ENCODE data around the gene PLEKHO2. TPM values are rescaled to one million over a fixed set of nuclear protein-coding genes. Genes with fewer than 3 reads are reported as not detected.

Gene PLEKHO2
- total and polyA plus RNA-seq, 2 donors (not counting 3 experiments of a cell fraction or from before 2014, with no cell fraction given): 21.9 to 24.9 TPM

DNA sequence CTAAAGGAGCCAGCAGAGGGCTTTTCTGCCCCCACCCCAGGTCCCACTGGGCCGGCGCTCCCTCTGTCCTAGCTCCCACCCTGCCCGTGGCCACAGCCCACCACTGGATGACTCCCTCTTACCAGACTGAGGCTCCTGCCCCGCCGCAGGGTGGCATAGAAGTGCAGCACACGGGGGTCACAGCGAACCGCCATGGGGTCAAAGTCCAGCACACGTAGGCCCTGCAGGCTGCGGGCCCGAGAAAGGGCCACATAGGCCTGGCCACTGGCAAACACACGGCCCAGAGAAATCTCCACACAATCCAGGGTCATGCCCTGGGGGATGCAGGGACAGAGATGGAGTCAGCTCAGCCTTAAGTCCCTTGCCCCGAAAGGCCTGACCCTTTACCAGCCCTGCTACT lies 25.3 kb upstream of the PLEKHO2 start:
- dilution Hi-C loops (cut with MboI; ENCODE audit: extremely low pct_ligation_motif_present, low sequenced_read_pairs): no loop called here
- intact Hi-C loops (cut with micrococcal nuclease): no loop called here
- no peaks in the 10 kb centered on the region for H3K79me2 ChIP-seq (ENCODE audit: control insufficient read depth, insufficient read depth, low read length)

GRCh38 chr15:64824929-64825430 lies 16.7 kb upstream of the PLEKHO2 start:
- Histone ChIP-seq H3K36me3 (ENCODE audit: control insufficient read depth in 2 of 2, extremely low read depth in 1 of 2, insufficient read depth in 2 of 2, low read length in 2 of 2) (no peaks in the 10 kb centered on the region), H3K79me2 (ENCODE audit: control insufficient read depth, insufficient read depth, low read length) (peaks cover 10% of the 10 kb centered on the region), H3K27me3 (ENCODE audit: control insufficient read depth in 2 of 2, insufficient read depth in 2 of 2, low read length in 2 of 2) (no peaks in the 10 kb centered on the region), H3K4me2 (ENCODE audit: insufficient read depth, low read length) (peak overlapping the region; percentile 98), H2AFZ (ENCODE audit: low read depth, low read length) (peak overlapping the region; percentile 56), H3K9ac (replicated peaks; ENCODE audit: extremely low read depth, insufficient read depth, low read length) (peak overlapping the region; percentile 7), H3K9me1 (replicated peaks; ENCODE audit: control insufficient read depth, extremely low read depth, insufficient read depth, low read length) (no peaks in the 10 kb centered on the region), H3K27ac (ENCODE audit: insufficient read depth, low read depth, low read length) (no peak overlapping the region), H3K9me3 (replicated peaks; ENCODE audit: control insufficient read depth, insufficient read depth, low read length) (no peaks in the 10 kb centered on the region), H3K4me1 (ENCODE audit: control insufficient read depth, extremely low read depth, insufficient read depth, low read length) (peaks cover 15% of the 10 kb centered on the region), H3K4me3 (replicated peaks in 1 of 3; ENCODE audit: insufficient read depth in 1 of 3, low read depth in 1 of 3, low read length in 3 of 3) (peak overlapping the region; percentile 39 to 73 (median 44)), H4K20me1 (replicated peaks; ENCODE audit: control insufficient read depth, extremely low read depth, insufficient read depth, low read length) (no peaks in the 10 kb centered on the region)
- intact Hi-C loops (cut with micrococcal nuclease) (loop anchor here (1.0 kb wide), 1 partner anchor 16 kb away; the partner anchor contains the start of gene PLEKHO2), dilution Hi-C loops (cut with MboI; ENCODE audit: extremely low pct_ligation_motif_present, low sequenced_read_pairs) (no loop called here)
- DNase-seq (ENCODE audit: low read depth, low spot score) (no peak), FAIRE-seq (no peak)
- ChIA-PET CTCF (interaction anchor here (0.9 to 2.0 kb wide), 5 partner anchors 11 to 97 kb away, joined by 3 to 9 read pairs (median 4); no protein-coding TSS in a partner anchor), POLR2A (interaction anchor here (0.7 to 1.1 kb wide), 4 partner anchors 10 to 90 kb away, joined by 3 to 8 read pairs (median 4); no protein-coding TSS in a partner anchor)
- BruUV-seq (replicated peaks): TSS peak; percentile 50
- TF ChIP-seq, protein P1, sequence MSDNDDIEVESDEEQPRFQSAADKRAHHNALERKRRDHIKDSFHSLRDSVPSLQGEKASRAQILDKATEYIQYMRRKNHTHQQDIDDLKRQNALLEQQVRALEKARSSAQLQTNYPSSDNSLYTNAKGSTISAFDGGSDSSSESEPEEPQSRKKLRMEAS (IDR thresholded peaks at IDR 0.05; ENCODE audit: insufficient read depth, insufficient read length): no peak
- TF ChIP-seq JUN (IDR thresholded peaks at IDR 0.05; ENCODE audit: borderline replicate concordance, insufficient read depth, insufficient read length, low read depth): no peak
- no peak for TF ChIP-seq GATA2 (IDR thresholded peaks at IDR 0.05; ENCODE audit: insufficient read depth, insufficient read length, low read depth, low read length)
- no peak for TF ChIP-seq FOS (IDR thresholded peaks at IDR 0.05; ENCODE audit: borderline replicate concordance, insufficient read depth, low read length)
- TF ChIP-seq, protein P2, sequence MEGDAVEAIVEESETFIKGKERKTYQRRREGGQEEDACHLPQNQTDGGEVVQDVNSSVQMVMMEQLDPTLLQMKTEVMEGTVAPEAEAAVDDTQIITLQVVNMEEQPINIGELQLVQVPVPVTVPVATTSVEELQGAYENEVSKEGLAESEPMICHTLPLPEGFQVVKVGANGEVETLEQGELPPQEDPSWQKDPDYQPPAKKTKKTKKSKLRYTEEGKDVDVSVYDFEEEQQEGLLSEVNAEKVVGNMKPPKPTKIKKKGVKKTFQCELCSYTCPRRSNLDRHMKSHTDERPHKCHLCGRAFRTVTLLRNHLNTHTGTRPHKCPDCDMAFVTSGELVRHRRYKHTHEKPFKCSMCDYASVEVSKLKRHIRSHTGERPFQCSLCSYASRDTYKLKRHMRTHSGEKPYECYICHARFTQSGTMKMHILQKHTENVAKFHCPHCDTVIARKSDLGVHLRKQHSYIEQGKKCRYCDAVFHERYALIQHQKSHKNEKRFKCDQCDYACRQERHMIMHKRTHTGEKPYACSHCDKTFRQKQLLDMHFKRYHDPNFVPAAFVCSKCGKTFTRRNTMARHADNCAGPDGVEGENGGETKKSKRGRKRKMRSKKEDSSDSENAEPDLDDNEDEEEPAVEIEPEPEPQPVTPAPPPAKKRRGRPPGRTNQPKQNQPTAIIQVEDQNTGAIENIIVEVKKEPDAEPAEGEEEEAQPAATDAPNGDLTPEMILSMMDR (IDR thresholded peaks at IDR 0.05; ENCODE audit: extremely low read depth in 1 of 2, insufficient read depth in 1 of 2, low read depth in 1 of 2, low read length in 2 of 2): no peak
- TF ChIP-seq MYC (IDR thresholded peaks at IDR 0.05; ENCODE audit: low read depth, low read length): no peak
- TF ChIP-seq EZH2 (IDR thresholded peaks at IDR 0.05; ENCODE audit: borderline replicate concordance, low read depth, low read length, severe bottlenecking): no peak

More for the DNA sequence above, 25.3 kb upstream of the PLEKHO2 start:
- CTCF ChIA-PET: interaction anchor here (1.4 to 1.5 kb wide), 2 partner anchors 19 to 73 kb away, joined by 3 to 4 read pairs; no protein-coding TSS in a partner anchor
- Histone ChIP-seq H3K4me3 (replicated peaks in 1 of 3; ENCODE audit: insufficient read depth in 1 of 3, low read depth in 1 of 3, low read length in 3 of 3) (no peak overlapping the region), H3K27ac (ENCODE audit: insufficient read depth, low read depth, low read length) (no peak overlapping the region), H3K36me3 (ENCODE audit: control insufficient read depth in 2 of 2, extremely low read depth in 1 of 2, insufficient read depth in 2 of 2, low read length in 2 of 2) (peaks cover 0 to 11% of the 10 kb centered on the region in 2 experiments), H3K9ac (replicated peaks; ENCODE audit: extremely low read depth, insufficient read depth, low read length) (no peak overlapping the region), H3K9me1 (replicated peaks; ENCODE audit: control insufficient read depth, extremely low read depth, insufficient read depth, low read length) (no peaks in the 10 kb centered on the region), H3K9me3 (replicated peaks; ENCODE audit: control insufficient read depth, insufficient read depth, low read length) (no peaks in the 10 kb centered on the region), H2AFZ (ENCODE audit: low read depth, low read length) (no peak overlapping the region), H3K4me1 (ENCODE audit: control insufficient read depth, extremely low read depth, insufficient read depth, low read length) (no peaks in the 10 kb centered on the region), H3K4me2 (ENCODE audit: insufficient read depth, low read length) (no peak overlapping the region), H3K27me3 (ENCODE audit: control insufficient read depth in 2 of 2, insufficient read depth in 2 of 2, low read length in 2 of 2) (no peaks in the 10 kb centered on the region), H4K20me1 (replicated peaks; ENCODE audit: control insufficient read depth, extremely low read depth, insufficient read depth, low read length) (no peaks in the 10 kb centered on the region)
- FAIRE-seq: no peak
- no peak for DNase-seq (ENCODE audit: low read depth, low spot score)
- BruUV-seq (replicated peaks): no TSS peak
- POLR2A ChIA-PET: no interaction called here
- TF ChIP-seq POLR2AphosphoS5 (IDR thresholded peaks at IDR 0.05; ENCODE audit: insufficient read depth, low read depth, low read length): no peak
- no peak for TF ChIP-seq FOS (IDR thresholded peaks at IDR 0.05; ENCODE audit: borderline replicate concordance, insufficient read depth, low read length)
- TF ChIP-seq MYC (IDR thresholded peaks at IDR 0.05; ENCODE audit: low read depth, low read length): no peak
- no peak for TF ChIP-seq EZH2 (IDR thresholded peaks at IDR 0.05; ENCODE audit: borderline replicate concordance, low read depth, low read length, severe bottlenecking)
- TF ChIP-seq, protein P1 (IDR thresholded peaks at IDR 0.05; ENCODE audit: insufficient read depth, insufficient read length): no peak
